Stimulated activated CD4-positive, alpha-beta T cell treated with anti-CD3 and anti-CD28 coated beads, Interleukin-4, amount 100 ng/mL, for 1 hour (primary cell): ENCODE measurements around the gene HLA-DRB1.
"Not testable (repeated sequence)": the region's sequence is repeated elsewhere in the genome, so short reads cannot be mapped to it uniquely, and the experiment has no call there.

Experiments used
- DNase-seq: peaks from one replicate; pipeline ENCODE4 v3.0.0-alpha.2; 2020

The HLA-DRB1 gene

DNA sequence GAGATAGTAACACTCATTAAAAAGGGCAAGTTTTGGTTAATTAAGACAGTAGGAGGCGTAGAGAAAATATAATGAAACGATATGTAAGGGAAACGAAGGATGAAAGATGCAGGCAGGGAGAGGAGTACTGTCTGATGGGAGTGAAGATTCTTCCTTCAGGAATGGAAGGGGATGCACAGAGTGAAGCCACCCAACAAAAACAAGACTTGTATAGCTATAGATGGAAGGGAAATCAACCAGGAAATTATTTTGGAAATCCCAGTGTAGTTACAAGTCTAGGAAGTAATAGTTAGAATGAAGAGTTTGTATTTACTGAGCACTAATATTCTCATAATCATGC, 19.7 kb upstream of the HLA-DRB1 start:
- no peak for DNase-seq

GRCh38 chr6:32608362-32608761, 18.7 kb upstream of the HLA-DRB1 start:
- DNase-seq: no peak

DNA sequence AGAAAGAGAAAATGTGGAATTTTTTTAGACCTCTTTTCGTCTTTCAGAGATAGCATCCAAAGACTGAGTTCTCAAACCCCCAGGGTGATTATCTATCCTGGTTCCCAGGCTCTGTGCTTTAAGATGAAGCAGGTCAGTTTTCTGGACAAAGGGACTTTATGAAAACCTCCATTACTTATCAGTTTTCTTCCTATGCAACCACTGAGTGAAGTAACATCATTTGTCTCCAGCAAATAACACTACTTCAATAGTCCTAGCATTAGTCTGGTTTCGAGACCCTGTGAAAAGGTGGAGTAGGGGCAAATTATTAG, 18.3 kb upstream of the HLA-DRB1 start:
- DNase-seq: no peak

- no peak for DNase-seq
Measured at GRCh38 chr6:32607263-32607987, 17.8 kb upstream of the HLA-DRB1 start.

DNA sequence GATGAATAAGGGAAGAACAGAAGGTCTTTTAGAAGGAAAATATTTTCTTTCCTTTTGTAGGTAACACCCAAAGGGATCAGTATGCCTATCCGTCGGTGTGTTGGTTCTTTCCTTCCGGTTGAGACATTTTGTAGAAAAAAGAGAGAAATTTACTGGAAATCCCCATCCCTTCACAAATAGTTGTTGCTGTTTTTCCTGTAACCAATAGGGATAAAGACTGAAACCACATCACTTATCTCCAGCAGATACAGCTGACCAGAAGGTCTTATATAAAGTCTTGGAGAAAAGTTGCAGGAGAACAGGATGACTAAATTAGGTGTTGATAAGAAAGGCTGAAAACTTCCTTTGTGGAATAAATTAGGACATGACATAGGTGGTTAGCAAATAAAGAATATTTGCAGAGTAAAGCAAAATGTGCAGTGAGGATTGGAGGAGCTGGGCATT, 14.8 kb upstream of the HLA-DRB1 start:
- no peak for DNase-seq

DNA sequence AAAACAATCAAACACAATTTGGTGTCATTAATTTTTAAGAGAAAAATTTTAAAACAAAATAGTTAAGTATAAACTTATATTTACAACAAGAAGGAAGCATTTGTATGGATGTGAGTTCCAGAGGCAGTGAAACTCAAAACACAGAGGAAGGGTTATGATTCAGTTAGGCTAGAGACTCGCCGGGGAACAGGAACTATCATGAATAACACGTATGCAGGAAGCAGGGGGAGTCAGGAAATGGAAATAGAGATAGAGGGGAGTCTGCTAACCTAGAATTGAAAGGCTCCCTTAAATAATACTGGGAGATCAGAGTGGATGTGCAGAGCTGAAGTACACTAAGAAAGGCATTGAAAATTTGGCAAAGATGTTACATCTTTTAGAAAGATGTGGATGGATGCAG, 14.2 kb upstream of the HLA-DRB1 start:
- no peak for DNase-seq

- no peak for DNase-seq
Measured at GRCh38 chr6:32603222-32603621, 13.6 kb upstream of the HLA-DRB1 start.

DNA sequence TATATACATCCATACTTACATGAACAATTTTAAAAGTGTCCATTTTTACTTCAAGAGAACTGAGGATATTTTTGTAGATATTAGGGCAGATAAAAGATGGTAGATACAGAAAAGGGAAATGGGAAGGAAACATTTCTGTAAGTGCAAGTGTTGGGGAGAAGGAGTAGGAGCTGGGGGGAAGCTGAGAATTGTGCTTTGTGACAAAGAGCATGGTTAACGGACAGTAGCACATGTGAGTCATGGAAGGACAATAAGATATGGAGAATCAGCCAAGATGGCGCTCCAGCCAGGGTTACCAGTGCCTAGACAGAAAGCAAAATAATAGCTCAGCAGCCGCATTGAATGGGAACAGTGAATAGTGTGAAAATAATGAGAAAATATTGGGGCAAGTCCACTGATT, 12.7 kb upstream of the HLA-DRB1 start:
- DNase-seq: no peak

DNA sequence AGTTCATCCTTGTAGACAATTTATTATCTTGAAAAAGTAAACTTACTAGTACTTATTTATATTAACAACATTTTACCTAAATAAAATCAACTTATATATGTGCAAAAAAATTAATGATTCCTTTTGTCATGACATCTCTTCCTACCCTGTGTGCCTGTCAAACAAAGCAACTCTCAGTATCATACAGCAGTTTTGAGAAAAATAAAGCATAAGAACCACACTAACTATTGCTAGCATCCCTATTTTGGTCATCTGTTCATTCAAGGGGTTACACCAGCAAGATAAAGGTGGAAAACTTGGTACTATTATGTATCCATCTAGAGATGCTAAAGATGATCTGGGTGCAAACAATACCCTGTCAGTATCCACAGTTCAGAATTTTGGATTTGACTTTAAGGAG, 7.4 kb upstream of the HLA-DRB1 start:
- DNase-seq: no peak

DNA sequence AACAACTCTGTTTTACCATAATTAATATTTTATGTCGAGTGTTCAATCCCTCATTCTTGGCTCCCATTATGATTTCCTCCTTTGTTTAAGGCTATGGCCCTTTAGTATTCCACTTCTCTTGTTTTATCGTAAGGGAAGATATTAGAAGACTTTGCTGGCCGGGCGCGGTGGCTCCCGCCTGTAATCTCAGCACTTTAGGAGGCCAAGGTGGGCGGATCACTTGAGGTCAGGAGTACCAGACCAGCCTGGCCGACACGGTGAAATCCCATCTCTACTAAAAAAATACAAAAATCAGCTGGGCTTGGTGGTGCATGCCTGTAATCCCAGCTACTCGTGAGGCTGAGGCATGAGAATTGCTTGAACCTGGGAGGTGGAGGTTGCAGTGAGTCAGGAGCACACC, 1.1 kb upstream of the HLA-DRB1 start:
- DNase-seq: not testable (repeated sequence)

GRCh38 chr6:32588156-32588555, 1.5 kb downstream of the HLA-DRB1 start:
- no peak for DNase-seq

- no peak for DNase-seq
Measured at GRCh38 chr6:32583527-32583898, 6.1 kb downstream of the HLA-DRB1 start.

DNA sequence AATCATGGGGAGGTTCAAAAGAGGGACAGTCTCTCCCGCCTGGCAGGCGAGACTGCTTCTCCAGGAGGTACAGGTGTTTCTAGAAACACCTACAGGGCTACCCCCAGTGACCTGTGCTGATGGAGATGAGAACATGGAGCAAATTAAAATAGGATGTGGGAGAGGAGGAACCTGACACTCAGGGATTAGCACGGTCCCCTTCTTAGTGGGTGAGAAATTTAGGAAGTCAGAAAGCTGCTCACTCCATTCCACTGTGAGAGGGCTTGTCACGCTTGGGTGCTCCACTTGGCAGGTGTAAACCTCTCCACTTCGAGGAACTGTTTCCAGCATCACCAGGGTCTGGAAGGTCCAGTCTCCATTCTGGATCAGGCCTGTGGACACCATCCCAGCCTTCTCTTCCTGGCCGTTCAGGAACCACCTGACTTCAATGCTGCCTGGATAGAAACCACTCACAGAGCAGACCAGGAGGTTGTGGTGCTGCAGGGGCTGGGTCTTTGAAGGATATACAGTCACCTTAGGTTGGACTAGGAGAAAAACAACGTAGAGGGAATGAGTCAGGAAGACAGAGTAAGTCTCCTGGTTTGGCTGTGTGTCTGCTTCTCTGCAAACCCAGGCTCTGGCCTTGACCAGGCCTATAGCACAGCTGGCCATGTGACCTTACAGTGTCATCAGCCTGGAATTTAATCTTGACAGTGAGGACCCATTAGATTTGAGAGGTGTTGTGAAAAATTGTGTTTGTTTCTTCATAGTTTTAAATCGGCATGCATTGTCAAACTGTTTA, 8.1 kb downstream of the HLA-DRB1 start:
- no peak for DNase-seq

DNA sequence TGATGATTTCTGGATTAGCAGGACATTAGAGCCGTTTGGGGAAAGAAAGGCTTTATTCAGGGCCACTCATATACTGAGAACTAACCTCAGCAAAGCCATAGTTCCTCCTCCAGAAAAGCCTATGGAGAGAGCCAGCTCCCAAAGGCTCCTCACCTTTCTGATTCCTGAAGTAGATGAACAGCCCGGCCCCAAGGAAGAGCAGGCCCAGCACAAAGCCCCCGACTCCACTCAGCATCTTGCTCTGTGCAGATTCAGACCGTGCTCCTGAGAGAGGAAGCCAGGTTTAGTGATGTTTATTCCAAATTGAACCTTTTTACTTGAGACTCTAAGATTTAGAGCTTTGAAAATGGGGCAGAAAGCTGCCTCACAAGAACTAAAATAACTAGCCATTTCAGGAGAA, 9.1 kb downstream of the HLA-DRB1 start:
- no peak for DNase-seq

DNA sequence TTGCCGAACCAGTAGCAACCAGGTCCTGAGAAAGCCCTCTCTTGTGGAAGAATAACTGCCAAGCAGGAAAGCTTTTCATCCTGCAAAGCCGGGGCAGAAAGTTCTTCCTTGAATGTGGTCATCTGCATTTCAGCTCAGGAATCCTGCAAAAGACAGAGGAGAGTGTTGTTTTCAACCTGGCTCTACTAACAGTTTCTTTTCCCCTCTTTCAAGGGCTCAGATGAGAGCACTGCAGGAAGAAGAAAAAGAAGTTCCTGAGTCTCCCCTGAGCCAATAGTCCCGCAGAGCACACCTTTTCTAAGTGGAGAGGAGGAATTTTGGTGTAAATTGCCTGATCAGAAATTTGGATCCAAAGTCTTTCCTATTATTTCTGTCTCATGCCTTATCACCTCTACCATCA, 10.7 kb downstream of the HLA-DRB1 start:
- DNase-seq: no peak

- DNase-seq: not testable (repeated sequence)
Measured at GRCh38 chr6:32577493-32577892, 12.2 kb downstream of the HLA-DRB1 start.

DNA sequence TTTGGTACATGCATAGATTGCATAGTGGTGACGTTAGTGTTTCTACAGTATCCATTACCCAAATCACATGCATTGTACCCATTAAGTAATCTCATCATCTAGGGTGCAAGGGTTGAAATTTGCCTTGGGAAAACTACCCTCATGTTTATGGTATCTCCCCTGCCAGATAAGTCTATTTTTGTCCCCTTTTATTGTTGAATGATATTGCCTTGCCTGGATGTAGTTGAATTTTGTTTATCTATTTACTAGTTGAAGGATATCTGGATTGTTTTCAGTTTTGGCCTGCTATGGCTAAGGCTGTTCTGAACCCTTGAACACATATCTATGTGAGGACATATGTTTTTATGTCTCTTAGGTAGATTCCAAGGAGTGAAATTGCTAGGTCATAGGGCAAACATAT, 13.4 kb downstream of the HLA-DRB1 start:
- DNase-seq: no peak

- DNase-seq: no peak
Measured at GRCh38 chr6:32570363-32570905, 19.2 kb downstream of the HLA-DRB1 start.

GRCh38 chr6:32568561-32568960, 21.1 kb downstream of the HLA-DRB1 start:
- no peak for DNase-seq

- no peak for DNase-seq
Measured at GRCh38 chr6:32566957-32567356, 22.7 kb downstream of the HLA-DRB1 start.

- no peak for DNase-seq
Measured at GRCh38 chr6:32565511-32565910, 24.1 kb downstream of the HLA-DRB1 start.

- no peak for DNase-seq
Measured at GRCh38 chr6:32562940-32563339, 26.7 kb downstream of the HLA-DRB1 start.

GRCh38 chr6:32559747-32560146, 29.9 kb downstream of the HLA-DRB1 start:
- no peak for DNase-seq

- no peak for DNase-seq
Measured at GRCh38 chr6:32558426-32559057, 31.1 kb downstream of the HLA-DRB1 start.
